TTC549 (cell line): ENCODE data around the gene SPINT2.
"Not testable (repeated sequence)": the region's sequence is repeated elsewhere in the genome, so short reads cannot be mapped to it uniquely, and the experiment has no call there.

Experiments
- FAIRE-seq: peaks from 2 replicates; lab custom pipeline; 2012; peaks lifted over from hg19 to GRCh38; lab: Jason Lieb, UNC

The SPINT2 gene

DNA sequence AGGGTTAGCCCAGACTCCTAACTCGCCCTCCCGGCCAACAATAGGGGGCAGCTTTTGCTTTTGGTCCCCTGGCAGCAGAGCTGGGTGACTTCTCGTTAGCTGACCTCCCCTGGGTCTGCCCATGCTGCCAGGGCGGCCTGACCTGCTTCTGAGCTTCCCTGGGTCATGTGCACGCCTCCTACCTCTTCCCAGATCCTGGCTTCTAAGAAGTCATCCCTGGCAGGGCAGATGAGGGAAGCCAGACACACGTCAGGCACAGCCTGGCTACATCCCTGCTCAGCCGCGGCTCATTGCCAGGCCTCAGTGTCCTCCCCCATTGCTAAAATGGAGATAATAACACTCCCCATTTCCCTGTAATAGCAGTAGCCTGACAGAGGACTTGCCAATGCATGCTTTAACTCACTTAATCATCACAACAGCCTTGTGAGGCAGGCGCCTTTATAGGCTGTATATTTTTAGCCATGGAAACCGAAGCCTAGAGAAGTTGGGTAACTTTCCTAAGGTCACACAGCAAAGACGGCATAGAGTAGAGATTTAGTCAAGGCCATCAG lies 57.3 kb downstream of the SPINT2 start:
- FAIRE-seq, result no peak

DNA sequence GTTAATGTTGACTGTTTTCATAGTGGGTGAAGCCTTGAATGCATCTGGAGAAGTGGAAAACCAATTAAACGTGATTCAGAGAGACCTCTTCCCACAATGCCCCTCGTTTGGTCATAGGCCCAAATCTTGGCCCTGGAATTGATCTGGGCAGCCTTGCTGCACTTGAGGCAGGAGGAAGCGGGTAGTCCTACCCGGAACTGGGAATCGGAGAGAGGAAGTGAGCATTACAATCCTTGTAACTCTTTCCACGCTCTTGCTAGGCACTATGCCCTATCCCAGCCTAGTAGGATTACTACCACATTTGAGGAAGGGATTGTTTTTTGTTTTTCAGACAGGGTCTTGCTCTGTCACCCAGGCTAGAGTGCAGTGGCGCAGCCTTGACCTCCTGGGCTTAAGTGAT lies 58.9 kb downstream of the SPINT2 start:
- no peak for FAIRE-seq

DNA sequence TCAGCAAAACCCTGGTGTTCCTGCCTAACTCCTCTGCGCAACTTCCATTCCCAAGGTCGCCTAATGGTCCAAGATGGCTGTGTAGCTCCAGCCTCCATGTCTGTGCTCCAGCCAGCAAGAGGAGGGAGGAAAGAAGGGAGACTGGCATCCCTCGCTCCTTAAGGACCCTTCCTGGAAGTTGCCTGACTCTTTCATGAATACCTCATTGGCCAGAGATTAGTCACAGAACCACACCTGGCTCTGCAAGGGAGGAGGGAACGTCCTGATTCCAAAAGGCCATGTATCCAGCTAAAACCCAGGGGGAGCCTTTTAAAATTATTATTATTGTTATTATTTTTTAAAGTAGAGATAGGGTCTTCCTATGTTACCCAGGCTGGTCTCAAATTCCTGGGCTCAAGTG lies 60.1 kb downstream of the SPINT2 start:
- FAIRE-seq, result no peak

DNA sequence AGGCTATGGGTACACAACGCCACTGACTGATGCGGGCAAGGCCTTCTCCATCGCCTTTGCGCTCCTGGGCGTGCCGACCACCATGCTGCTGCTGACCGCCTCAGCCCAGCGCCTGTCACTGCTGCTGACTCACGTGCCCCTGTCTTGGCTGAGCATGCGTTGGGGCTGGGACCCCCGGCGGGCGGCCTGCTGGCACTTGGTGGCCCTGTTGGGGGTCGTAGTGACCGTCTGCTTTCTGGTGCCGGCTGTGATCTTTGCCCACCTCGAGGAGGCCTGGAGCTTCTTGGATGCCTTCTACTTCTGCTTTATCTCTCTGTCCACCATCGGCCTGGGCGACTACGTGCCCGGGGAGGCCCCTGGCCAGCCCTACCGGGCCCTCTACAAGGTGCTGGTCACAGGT lies 62.2 kb downstream of the SPINT2 start:
- FAIRE-seq, result no peak

- no peak for FAIRE-seq
These were observed 65.3 kb downstream of the SPINT2 start for GRCh38 chr19:38329651-38330050.

DNA sequence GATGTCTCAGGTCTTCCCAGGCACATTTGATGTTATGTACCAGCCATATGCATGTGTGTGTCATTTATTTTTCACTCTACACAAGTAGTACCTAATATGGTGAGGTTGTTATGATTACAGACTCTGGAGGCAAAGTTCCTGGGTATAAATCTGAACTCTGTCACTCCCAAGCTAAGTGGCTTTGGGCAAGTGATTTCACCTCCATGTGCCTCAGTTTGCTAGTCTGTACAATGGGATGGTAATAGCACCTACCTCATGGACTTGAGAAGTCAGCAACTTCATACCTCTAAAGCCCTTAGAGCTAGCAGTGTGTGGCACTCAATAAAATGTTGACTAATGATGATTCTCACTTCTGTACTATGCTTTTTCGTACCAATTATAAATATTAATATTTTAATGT lies 67.4 kb downstream of the SPINT2 start:
- FAIRE-seq, result no peak

DNA sequence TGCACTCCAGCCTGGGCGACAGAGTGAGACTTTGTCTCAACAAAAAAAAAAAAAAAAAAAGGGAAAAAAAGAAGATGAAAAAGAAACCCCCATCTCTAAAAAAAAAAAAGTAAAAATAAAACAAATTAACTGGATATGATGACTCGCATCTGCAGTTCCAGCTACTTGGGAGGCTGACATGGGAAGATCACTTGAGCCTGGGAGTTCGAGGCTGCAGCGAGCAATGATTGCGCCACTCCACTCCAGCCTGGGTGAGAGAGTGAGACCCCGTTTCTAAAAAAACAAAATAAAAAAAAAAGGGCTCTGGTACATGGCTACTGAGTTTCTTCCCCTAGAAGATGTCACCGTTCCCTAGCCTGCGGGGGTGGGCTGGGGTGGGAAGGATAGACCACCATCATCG lies 68.9 kb downstream of the SPINT2 start:
- no peak for FAIRE-seq

DNA sequence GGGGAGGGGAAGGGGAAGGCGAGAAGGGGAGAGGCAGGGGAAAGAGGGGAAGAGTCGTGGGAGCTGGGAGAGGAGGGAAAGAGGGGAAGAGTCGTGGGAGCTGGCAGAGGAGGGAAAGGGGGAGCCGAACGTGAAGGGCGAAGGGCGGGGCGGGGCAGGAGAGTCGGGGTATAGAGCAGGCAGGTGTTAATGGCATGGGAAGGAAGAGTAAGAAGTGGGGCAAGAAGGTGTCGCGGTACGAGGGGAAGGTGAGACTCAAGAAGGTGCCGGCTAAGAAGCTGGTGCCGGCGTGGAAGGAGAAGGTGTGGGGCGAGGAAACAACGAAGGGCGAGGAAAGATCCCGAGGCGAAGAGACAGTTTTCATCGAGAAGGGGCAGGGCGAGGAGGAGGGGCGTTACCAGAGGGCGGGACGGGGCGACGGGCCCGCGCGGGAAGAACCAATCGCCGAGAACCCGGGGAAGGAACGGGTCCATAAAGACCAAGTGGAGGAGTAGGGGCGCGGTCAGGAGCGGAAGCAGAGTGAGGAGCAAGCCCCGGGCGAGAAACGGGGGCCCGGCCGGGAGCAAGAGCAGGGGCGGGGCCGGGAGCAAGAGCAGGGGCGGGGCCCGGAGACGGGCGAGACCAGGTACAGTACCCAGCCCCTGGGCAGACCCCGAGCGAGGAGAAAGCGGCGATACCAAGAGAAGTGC lies 71.7 kb downstream of the SPINT2 start:
- peak; percentile 90 for FAIRE-seq

- peak; percentile 88 for FAIRE-seq
These were observed 72.4 kb downstream of the SPINT2 start for GRCh38 chr19:38336638-38337359.

- no peak for FAIRE-seq
These were observed 72.9 kb downstream of the SPINT2 start for GRCh38 chr19:38337360-38337653.

GRCh38 chr19:38339011-38339410 lies 74.6 kb downstream of the SPINT2 start:
- not testable (repeated sequence) for FAIRE-seq

DNA sequence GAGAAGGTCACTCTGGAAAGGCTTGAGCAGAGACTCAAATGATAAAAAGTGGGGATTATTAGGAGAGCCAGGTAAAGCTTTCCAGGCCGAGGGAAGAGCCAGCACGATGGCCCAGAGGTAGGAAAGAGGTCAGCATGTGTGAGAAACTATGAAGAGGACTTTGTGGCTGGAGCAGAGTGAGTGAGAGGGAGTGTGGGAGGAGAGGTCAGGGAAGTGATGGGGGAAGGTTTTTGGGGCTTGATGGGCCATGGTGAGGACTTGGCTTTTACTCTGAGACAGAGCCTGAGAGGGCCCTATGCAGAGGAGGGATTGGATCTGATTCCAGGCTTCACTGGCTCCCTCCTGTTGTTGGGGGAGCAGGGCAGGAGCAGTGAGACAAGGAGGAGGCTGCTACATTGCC lies 76.6 kb downstream of the SPINT2 start:
- no peak for FAIRE-seq
